GM10266 (cell line): ENCODE results near the gene TAS1R1.

ENCODE experiments used
- DNase-seq: peaks from one replicate; pipeline ENCODE4 v3.0.0; 2012; ENCODE audit errors: extremely low spot score
- TF ChIP-seq, protein P1 (sequence below): IDR thresholded peaks from 2 replicates; pipeline ENCODE4 v1.5.1; 2012; ENCODE audit warnings: mild to moderate bottlenecking, low read depth; ENCODE audit not compliant: control insufficient read depth, insufficient read depth; ENCODE audit errors: missing control alignments

Gene TAS1R1

DNA sequence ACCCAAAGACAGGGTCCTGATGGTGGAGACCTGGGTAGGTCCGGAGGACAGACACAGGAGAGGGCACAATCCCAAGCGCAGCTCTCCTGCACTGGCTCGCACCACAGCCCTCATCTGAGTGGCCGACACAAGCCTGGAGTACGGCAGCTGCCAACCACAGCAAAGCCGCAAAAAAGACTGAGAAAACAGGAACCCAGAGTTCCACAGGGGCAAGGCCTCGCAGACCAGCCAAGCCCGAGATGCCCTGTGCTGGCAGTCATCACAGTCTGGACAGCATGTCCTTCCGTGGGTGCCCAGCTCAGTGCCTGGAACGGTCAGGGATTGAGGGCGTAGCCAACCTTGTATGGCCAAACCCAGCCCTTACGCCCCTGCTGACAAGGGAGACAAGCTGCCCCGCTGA is 36.1 kb downstream of the TAS1R1 start:
- no peak for DNase-seq
- TF ChIP-seq, protein P1, sequence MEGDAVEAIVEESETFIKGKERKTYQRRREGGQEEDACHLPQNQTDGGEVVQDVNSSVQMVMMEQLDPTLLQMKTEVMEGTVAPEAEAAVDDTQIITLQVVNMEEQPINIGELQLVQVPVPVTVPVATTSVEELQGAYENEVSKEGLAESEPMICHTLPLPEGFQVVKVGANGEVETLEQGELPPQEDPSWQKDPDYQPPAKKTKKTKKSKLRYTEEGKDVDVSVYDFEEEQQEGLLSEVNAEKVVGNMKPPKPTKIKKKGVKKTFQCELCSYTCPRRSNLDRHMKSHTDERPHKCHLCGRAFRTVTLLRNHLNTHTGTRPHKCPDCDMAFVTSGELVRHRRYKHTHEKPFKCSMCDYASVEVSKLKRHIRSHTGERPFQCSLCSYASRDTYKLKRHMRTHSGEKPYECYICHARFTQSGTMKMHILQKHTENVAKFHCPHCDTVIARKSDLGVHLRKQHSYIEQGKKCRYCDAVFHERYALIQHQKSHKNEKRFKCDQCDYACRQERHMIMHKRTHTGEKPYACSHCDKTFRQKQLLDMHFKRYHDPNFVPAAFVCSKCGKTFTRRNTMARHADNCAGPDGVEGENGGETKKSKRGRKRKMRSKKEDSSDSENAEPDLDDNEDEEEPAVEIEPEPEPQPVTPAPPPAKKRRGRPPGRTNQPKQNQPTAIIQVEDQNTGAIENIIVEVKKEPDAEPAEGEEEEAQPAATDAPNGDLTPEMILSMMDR: no peak

DNA sequence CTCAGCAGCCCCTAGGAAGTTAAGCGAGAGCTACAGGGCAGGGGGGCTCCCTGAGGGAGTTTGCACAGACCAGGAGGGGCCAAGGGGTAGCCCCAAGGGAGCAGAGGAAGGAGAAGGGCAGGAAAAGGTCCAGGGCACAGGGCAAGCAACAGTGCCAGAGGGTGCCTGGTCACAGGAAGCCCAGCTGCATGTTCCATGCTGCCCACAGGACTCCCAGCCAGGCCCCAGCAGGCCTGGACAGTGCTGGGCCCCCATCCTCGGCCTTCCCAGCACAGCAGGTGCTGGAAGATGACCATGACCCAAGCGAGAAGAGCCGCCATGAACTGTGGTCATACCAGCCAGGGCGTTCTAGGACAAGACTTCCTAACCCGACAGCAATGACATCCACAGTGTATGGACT is 36.5 kb downstream of the TAS1R1 start:
- DNase-seq: no peak
- TF ChIP-seq, protein P1: no peak

DNA sequence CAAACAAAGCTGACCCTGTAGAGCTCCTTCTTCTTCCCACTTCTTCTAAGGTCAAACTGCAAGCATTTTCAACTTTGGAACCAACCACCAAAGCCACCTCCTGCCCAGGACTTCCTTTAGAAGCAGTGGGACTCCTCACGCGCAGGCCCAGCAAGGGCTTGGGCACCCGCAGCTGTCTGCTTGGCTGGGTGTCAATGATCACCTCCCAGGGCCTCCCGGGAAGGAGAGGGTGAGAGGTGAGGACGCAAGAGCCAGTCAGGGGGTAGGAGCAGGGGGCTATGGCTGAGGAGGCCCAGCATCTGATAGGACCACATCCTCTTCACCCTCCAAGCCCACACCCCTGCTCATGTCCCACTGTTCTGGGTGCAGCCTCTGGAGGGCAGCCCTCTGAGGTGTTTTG is 37.3 kb downstream of the TAS1R1 start:
- DNase-seq: no peak
- TF ChIP-seq, protein P1: no peak

DNA sequence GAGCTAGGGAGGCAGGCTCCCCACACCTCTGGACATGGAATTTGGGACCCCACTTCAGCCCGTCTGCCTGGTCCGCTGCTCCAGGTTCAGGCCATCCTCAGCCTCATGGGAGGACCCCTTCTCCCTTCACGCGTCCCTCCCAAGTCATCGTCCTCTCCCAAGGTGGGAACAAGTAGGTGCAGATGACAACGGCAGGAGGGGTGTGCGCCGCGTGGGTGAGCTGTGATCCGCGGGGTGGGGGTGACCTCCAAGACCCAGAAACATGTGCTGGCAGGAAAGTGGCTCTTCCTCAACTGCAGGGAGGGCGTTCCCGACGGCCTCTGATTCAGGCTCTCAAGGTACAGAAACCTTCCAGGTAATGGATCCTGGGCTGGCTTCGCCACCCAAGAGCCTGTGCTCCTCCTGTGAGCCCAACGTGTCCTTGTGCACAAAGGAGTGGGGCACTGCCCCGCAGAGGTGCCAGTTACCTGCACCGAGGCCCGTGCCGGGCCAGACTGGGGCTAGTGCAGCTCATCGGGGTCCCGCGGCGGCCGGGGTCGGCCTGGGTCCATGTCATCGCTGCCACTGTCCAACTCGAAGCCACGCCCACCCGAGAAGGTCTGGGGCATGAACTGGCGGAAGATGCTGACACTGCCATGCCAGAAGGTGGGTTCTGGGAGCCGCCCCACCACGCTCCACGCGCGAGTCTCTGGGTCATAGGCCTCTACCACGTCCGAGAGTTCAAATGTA is 37.9 kb downstream of the TAS1R1 start:
- DNase-seq: no peak

DNA sequence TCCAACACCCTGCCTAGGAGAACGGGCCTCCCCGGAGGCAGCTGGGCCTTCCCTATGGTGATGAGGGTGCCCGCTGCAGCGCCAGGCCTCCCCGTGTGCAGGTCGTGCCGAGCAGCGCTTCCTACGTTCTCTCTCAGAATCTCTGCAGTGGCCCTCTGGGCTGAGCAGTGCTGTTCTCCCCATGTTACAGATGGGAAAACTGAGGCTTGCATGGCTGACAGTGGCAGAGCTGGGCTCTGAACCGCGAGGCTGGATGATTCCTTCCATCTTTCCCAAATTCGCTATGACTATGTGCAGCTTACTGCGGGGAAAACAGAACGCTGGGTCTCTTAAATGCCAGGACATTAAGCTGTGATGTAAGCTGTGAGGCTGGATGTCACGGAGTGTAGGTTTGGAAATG is 38.7 kb downstream of the TAS1R1 start:
- TF ChIP-seq, protein P1: no peak
- DNase-seq: no peak

More for the DNA sequence above, 37.9 kb downstream of the TAS1R1 start:
- TF ChIP-seq, protein P1: no peak

DNA sequence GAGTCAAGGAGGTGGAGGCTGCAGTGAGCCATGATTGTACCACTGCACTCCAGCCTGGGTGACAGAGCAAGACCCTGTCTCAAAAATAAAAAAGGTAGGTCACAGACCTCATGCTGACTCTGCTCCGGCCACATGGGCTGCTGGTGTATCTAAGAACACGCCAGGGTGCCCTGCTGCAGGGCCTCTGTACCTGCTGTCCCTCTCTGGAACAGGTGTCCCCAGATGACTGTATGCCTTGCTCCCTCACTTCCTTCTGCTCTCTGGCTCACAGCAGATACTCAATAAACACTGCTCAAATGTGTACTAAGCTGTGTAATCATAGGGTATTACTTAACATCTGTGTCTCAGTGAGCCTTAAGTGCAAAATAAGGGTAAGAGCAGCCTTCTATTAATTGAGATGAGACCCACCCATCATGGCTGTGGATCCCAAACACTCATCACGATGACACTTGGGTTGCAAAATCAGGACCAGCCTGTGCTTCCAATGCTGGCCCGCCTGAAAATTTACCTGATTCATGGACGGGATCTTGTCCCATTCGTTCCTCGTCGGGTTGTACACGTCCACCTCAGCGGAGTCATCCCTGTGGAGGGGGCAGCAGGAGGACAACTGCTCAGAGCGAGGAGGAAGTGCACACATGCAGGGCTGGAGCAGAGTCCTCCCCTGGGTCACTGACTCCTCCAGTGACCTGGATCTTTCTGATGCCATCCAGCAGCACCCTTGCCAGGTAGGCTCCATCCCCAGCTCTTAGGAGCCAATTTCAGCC is 40.1 kb downstream of the TAS1R1 start:
- no peak for DNase-seq
- TF ChIP-seq, protein P1: no peak

DNA sequence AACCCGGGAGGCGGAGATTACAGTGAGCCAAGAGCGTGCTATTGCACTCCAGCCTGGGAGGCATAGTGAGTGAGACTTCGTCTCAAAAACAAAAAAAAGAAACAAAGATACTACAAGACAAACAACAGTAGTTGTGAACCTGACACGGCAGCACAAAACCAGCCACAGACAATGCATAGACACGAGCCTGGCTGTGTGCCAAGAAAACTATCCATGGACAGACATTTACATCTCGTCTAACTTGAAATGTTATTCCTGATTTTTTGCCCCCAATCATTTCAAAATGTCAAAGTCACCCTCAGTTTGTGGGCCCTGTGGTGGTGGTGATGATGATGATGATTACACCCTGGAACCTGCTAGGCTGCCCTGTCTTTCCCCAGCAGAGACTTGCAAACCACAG is 41.2 kb downstream of the TAS1R1 start:
- TF ChIP-seq, protein P1: no peak
- DNase-seq: no peak
